ENCODE measurements around the gene STRN4. TPM values are rescaled to one million over a fixed set of nuclear protein-coding genes. Genes with fewer than 3 reads are reported as not detected.

The STRN4 gene
- total and polyA plus RNA-seq, 8 donors: 54.2 to 97.9 (median 79.0) TPM

- H3K4me3 ChIP-seq: no peak overlapping the region
- peaks cover 0 to 88% of the 10 kb centered on the region in 2 donors for H3K36me3 ChIP-seq
- no peaks in the 10 kb centered on the region for H3K9me3 ChIP-seq
- peak overlapping the region in 1 of 2 donors; percentile 58 for H3K27ac ChIP-seq
- peaks cover 0 to 66% of the 10 kb centered on the region in 2 donors for H3K4me1 ChIP-seq
- no peak for DNase-seq
- ATAC-seq: no peak
- no peak for TF ChIP-seq CTCF (IDR thresholded peaks at IDR 0.05)
- H3K27me3 ChIP-seq: no peaks in the 10 kb centered on the region
- intact Hi-C loops (cut with DNase I): no loop called here
These were observed 19.2 kb downstream of the STRN4 start for GRCh38 chr19:46726971-46727501.

- Histone ChIP-seq H3K4me1 (peaks cover 0 to 61% of the 10 kb centered on the region in 2 donors), H3K27ac (no peak overlapping the region), H3K36me3 (peaks cover 0 to 93% of the 10 kb centered on the region in 2 donors), H3K27me3 (no peaks in the 10 kb centered on the region), H3K9me3 (no peaks in the 10 kb centered on the region), H3K4me3 (no peak overlapping the region)
- no peak for TF ChIP-seq CTCF (IDR thresholded peaks at IDR 0.05)
- DNase-seq (peak in 1 of 4 donors; percentile 41), ATAC-seq (no peak)
- intact Hi-C loops (cut with DNase I): no loop called here
These were observed 19.7 kb downstream of the STRN4 start for GRCh38 chr19:46726551-46726950.

- no peaks in the 10 kb centered on the region for H3K9me3 ChIP-seq
- H3K4me1 ChIP-seq: peaks cover 0 to 55% of the 10 kb centered on the region in 2 donors
- peak in 1 of 4 donors; percentile 25 for DNase-seq
- H3K4me3 ChIP-seq: no peak overlapping the region
- no peak overlapping the region for H3K27ac ChIP-seq
- no peaks in the 10 kb centered on the region for H3K27me3 ChIP-seq
- intact Hi-C loops (cut with DNase I): no loop called here
- no peak for TF ChIP-seq CTCF (IDR thresholded peaks at IDR 0.05)
- no peak for ATAC-seq
- peaks cover 0 to 98% of the 10 kb centered on the region in 2 donors for H3K36me3 ChIP-seq
These were observed 20.3 kb downstream of the STRN4 start for GRCh38 chr19:46725859-46726393.

- H3K36me3 ChIP-seq: peaks cover 0 to 98% of the 10 kb centered on the region in 2 donors
- no peak overlapping the region for H3K27ac ChIP-seq
- intact Hi-C loops (cut with DNase I): no loop called here
- H3K27me3 ChIP-seq: no peaks in the 10 kb centered on the region
- DNase-seq (peak in 1 of 4 donors; percentile 49), ATAC-seq (no peak)
- H3K4me1 ChIP-seq: peaks cover 0 to 48% of the 10 kb centered on the region in 2 donors
- no peak overlapping the region for H3K4me3 ChIP-seq
- H3K9me3 ChIP-seq: no peaks in the 10 kb centered on the region
- no peak for TF ChIP-seq CTCF (IDR thresholded peaks at IDR 0.05)
These were observed 21.0 kb downstream of the STRN4 start for GRCh38 chr19:46725036-46725820.

GRCh38 chr19:46724468-46724867, 21.8 kb downstream of the STRN4 start:
- peaks cover 0 to 47% of the 10 kb centered on the region in 2 donors for H3K4me1 ChIP-seq
- H3K27ac ChIP-seq: no peak overlapping the region
- intact Hi-C loops (cut with DNase I): no loop called here
- ATAC-seq: no peak
- no peak overlapping the region for H3K4me3 ChIP-seq
- peaks cover 0 to 98% of the 10 kb centered on the region in 2 donors for H3K36me3 ChIP-seq
- H3K9me3 ChIP-seq: no peaks in the 10 kb centered on the region
- TF ChIP-seq CTCF (IDR thresholded peaks at IDR 0.05): no peak
- DNase-seq: peak in 1 of 4 donors; percentile 68
- no peaks in the 10 kb centered on the region for H3K27me3 ChIP-seq

All from left lung (tissue), 10 donors.